ENCODE results near the gene RGS10. TPM values are rescaled to one million over a fixed set of nuclear protein-coding genes. Genes with fewer than 3 reads are reported as not detected.

Gene RGS10
- total and polyA plus RNA-seq, 2 experiments from 2014 or later = 16.8 to 26.8 TPM

DNA sequence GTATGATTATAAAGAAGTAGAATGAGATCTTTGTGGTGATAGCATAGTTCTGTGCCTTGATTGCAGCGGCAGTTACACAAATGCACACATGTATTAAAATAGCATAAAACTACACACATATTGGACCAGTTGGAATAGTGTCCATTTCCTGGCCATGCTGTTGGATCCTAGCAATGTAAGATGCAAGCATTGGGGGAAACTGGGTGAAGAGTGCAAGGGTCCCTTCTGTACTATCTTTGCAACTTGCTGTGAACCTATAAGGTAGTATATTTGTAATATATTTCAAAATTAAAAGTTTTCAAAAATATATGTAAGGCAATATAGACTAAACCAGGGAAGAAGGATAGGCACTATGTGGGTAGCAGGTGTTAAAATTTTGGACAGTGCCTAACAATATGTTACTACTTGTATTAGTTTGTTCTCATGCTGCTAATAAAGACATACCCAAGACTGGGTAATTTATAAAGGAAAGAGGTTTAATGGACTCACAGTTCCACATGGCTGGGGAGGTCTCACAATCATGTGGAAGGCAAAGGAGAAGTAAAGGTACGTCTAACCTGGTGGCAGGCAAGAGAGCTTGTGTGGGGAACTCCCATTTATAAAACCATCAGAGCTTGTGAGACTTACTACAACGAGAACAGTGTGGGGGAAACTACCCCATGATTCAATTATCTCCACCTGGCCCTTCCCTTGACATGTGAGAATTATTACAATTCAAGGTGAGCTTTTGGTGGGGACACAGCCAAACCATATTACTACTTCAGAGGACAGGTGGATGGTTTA lies 71.4 kb downstream of the RGS10 start:
- Mint-ChIP-seq H3K27ac (no peak overlapping the region), H3K4me1 (no peaks in the 10 kb centered on the region), H3K36me3 (ENCODE audit: low read depth) (no peaks in the 10 kb centered on the region), H3K4me3 (no peak overlapping the region), H3K9me3 (peaks cover 7% of the 10 kb centered on the region; the same call in 2 of the 3 replicates), H3K27me3 (ENCODE audit: insufficient read depth, low read depth, poor library complexity) (peaks cover 15% of the 10 kb centered on the region)
- Histone ChIP-seq H3K4me2 (no peak overlapping the region), H3K4me3 (no peak overlapping the region), H3K36me3 (ENCODE audit: insufficient read depth) (no peaks in the 10 kb centered on the region), H3K9me2 (ENCODE audit: insufficient read depth) (peaks cover 3% of the 10 kb centered on the region; the same call in 1 of the 2 replicates), H3K79me2 (replicated peaks; ENCODE audit: insufficient read depth) (no peaks in the 10 kb centered on the region), H2AFZ (no peak overlapping the region), H3K4me1 (ENCODE audit: insufficient read depth) (no peaks in the 10 kb centered on the region), H3K27ac (ENCODE audit: low read depth) (no peak overlapping the region), H3F3A (replicated peaks; ENCODE audit: low read depth) (no peaks in the 10 kb centered on the region), H3K27me3 (ENCODE audit: insufficient read depth) (peaks cover 4% of the 10 kb centered on the region; the same call in 1 of the 2 replicates), H4K20me1 (replicated peaks; ENCODE audit: insufficient read depth) (no peaks in the 10 kb centered on the region)
- TF ChIP-seq JUNB (IDR thresholded peaks at IDR 0.05; ENCODE audit: unreplicated experiment) = no peak
- TF ChIP-seq, protein P1, sequence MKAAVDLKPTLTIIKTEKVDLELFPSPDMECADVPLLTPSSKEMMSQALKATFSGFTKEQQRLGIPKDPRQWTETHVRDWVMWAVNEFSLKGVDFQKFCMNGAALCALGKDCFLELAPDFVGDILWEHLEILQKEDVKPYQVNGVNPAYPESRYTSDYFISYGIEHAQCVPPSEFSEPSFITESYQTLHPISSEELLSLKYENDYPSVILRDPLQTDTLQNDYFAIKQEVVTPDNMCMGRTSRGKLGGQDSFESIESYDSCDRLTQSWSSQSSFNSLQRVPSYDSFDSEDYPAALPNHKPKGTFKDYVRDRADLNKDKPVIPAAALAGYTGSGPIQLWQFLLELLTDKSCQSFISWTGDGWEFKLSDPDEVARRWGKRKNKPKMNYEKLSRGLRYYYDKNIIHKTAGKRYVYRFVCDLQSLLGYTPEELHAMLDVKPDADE (IDR thresholded peaks at IDR 0.05) = no peak
- TF ChIP-seq STAT1 (IDR thresholded peaks at IDR 0.05; ENCODE audit: unreplicated experiment) = no peak
- no peak for TF ChIP-seq ZNF114 (CRISPR knock-in tag; IDR thresholded peaks at IDR 0.05)
- TF ChIP-seq, protein P2, sequence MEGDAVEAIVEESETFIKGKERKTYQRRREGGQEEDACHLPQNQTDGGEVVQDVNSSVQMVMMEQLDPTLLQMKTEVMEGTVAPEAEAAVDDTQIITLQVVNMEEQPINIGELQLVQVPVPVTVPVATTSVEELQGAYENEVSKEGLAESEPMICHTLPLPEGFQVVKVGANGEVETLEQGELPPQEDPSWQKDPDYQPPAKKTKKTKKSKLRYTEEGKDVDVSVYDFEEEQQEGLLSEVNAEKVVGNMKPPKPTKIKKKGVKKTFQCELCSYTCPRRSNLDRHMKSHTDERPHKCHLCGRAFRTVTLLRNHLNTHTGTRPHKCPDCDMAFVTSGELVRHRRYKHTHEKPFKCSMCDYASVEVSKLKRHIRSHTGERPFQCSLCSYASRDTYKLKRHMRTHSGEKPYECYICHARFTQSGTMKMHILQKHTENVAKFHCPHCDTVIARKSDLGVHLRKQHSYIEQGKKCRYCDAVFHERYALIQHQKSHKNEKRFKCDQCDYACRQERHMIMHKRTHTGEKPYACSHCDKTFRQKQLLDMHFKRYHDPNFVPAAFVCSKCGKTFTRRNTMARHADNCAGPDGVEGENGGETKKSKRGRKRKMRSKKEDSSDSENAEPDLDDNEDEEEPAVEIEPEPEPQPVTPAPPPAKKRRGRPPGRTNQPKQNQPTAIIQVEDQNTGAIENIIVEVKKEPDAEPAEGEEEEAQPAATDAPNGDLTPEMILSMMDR (conservative IDR thresholded peaks at IDR 0.05; ENCODE audit: low read depth in 2 of 2) = no peak
- no peak for TF ChIP-seq EZH2 (IDR thresholded peaks at IDR 0.05; ENCODE audit: low read depth, unreplicated experiment)
- TF ChIP-seq NANOG (IDR thresholded peaks at IDR 0.05; ENCODE audit: borderline replicate concordance) = no peak
- no peak for TF ChIP-seq EZH2phosphoT487 (IDR thresholded peaks at IDR 0.05; ENCODE audit: unreplicated experiment)
- TF ChIP-seq, protein P3, sequence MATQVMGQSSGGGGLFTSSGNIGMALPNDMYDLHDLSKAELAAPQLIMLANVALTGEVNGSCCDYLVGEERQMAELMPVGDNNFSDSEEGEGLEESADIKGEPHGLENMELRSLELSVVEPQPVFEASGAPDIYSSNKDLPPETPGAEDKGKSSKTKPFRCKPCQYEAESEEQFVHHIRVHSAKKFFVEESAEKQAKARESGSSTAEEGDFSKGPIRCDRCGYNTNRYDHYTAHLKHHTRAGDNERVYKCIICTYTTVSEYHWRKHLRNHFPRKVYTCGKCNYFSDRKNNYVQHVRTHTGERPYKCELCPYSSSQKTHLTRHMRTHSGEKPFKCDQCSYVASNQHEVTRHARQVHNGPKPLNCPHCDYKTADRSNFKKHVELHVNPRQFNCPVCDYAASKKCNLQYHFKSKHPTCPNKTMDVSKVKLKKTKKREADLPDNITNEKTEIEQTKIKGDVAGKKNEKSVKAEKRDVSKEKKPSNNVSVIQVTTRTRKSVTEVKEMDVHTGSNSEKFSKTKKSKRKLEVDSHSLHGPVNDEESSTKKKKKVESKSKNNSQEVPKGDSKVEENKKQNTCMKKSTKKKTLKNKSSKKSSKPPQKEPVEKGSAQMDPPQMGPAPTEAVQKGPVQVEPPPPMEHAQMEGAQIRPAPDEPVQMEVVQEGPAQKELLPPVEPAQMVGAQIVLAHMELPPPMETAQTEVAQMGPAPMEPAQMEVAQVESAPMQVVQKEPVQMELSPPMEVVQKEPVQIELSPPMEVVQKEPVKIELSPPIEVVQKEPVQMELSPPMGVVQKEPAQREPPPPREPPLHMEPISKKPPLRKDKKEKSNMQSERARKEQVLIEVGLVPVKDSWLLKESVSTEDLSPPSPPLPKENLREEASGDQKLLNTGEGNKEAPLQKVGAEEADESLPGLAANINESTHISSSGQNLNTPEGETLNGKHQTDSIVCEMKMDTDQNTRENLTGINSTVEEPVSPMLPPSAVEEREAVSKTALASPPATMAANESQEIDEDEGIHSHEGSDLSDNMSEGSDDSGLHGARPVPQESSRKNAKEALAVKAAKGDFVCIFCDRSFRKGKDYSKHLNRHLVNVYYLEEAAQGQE (IDR thresholded peaks at IDR 0.05; ENCODE audit: unreplicated experiment) = no peak
- TF ChIP-seq CREB1 (CRISPR knock-in tag; IDR thresholded peaks at IDR 0.05; ENCODE audit: low read depth) = no peak
- no peak for TF ChIP-seq POLR2AphosphoS5 (IDR thresholded peaks at IDR 0.05; ENCODE audit: low read depth)
- ATAC-seq = no peak
- DNase-seq (ENCODE audit: low spot score) = no peak
